HFF-Myc (cell line): ENCODE data around the gene DDX6.
"Not testable (repeated sequence)": the region's sequence is repeated elsewhere in the genome, so short reads cannot be mapped to it uniquely, and the experiment has no call there.

ENCODE experiments used
- DNase-seq: peaks from one replicate; pipeline ENCODE4 v3.0.0-alpha.2; 2011; ENCODE audit warnings: low read depth; ENCODE audit errors: extremely low read depth
- H3K4me3 ChIP-seq: replicated peaks from 2 replicates; pipeline ENCODE4 v1.5.1; 2011; ENCODE audit warnings: low read depth, mild to moderate bottlenecking, control low read depth, low read length
- CTCF ChIP-seq: IDR thresholded peaks from 2 replicates; pipeline ENCODE4 v1.5.1; 2012; ENCODE audit warnings: mild to moderate bottlenecking, low read depth, low read length, control low read depth; ENCODE audit errors: missing control alignments

The DDX6 gene

GRCh38 chr11:118778898-118779297, 12.1 kb downstream of the DDX6 start:
- no peak for DNase-seq
- no peak overlapping the region for H3K4me3 ChIP-seq
- no peak for TF ChIP-seq CTCF

DNA sequence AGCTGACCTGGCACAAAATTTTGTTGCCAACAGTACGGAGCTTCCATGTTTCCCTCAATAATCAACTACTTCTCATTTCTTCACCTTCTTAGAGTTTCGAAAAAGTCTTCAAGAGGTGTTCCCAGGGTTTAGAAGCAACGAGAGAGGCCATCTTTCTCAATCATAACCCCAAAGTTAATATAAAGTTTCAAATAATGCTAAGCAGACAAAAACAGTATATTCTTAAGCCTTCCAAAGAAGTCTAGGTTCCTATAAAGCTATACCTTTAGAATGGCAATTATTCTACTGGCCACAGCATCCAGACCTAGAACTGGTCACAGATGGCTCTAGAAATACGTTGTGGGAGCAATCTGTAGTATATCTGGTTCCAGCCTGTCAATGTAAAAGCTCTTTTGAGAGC, 16.9 kb downstream of the DDX6 start:
- DNase-seq: no peak
- no peak for TF ChIP-seq CTCF

DNA sequence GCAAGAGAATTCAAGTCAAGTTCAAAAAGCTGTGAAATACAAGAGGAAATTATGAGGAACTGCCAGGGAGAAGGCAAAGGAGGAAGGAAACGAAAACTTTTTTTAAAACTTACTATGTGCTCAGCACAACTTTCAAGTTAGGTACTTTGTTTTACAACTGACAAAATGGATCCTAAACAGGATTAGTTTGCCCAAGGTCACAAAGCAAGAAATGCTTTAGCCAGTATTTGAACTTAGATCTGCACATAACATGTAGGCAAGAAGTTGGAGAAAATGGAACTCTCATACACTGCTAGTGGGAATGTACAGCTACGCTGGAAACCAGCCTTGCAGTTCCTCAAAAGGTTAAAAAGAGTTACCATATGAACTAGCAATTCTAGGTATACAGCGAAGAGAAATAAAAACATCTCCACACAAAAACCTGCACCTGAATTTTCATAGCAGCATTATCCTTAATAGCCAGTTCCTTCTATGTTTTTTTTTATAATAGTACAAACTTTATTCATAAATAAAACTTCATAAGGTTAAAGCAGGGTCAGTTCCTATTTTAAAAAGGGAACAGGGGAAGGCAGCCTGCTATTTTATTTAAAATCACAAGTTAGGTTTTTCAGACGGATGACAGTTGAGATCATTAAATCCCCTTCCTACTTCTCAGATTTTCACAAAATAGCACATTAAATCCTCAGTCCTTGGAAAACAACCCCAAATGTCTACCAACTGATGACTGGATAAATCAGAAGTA, 19.2 kb downstream of the DDX6 start:
- DNase-seq: no peak
- no peak for TF ChIP-seq CTCF
- no peak overlapping the region for H3K4me3 ChIP-seq

More for the DNA sequence above, 16.9 kb downstream of the DDX6 start:
- H3K4me3 ChIP-seq: no peak overlapping the region

GRCh38 chr11:118768690-118769089, 22.3 kb downstream of the DDX6 start:
- no peak for TF ChIP-seq CTCF
- DNase-seq: no peak
- H3K4me3 ChIP-seq: no peak overlapping the region

DNA sequence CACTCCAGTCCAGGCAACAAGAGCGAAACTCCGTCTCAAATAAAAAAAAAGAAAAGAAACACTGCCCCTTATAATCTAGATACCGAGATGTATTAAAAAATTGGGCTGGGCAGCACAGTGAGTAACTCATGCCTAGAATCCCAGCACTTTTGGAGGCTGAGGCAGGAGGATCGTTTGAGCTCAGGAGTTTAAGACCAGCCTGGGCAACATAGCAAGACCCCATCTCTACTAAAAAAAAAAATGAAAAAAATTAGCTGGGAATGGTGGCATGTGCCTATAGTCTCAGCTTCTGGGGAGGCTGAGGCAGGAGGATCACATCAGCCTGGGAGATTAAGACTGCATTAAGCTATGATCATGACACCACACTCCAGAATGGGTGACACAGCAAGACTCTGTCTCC, 24.9 kb downstream of the DDX6 start:
- no peak for TF ChIP-seq CTCF
- DNase-seq: no peak
- H3K4me3 ChIP-seq: no peak overlapping the region

DNA sequence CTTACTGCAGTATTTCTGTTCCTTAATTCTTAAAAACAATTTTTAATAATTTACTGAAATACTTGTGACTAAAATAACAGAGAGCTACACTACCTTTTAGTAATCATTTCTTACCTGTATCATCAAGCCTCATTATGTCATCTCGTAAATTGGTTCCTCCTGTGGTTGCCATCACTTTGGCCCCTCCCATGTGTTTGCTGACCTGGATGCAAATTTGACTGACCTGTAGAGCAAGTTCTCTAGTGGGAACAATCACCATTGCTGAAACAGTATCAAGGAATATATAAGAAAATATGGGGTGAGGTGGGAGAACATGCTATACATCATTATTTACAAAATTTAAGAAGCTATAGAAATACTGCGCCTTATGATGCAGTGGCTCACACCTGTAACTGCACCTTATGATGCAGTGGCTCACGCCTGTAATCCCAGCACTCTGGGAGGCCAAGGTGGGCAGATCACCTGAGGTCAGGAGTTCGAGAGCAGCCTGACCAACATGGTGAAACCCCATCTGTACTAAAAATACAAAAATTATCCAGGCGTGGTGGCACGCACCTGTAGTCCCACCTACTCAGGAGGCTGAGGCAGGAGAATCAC, 25.8 kb downstream of the DDX6 start:
- H3K4me3 ChIP-seq, DNase-seq: not testable (repeated sequence)

GRCh38 chr11:118763041-118763440, 27.9 kb downstream of the DDX6 start:
- no peak for TF ChIP-seq CTCF
- H3K4me3 ChIP-seq: no peak overlapping the region
- DNase-seq: no peak

- not testable (repeated sequence) for DNase-seq, H3K4me3 ChIP-seq
Observed at GRCh38 chr11:118761981-118762380, 29.0 kb downstream of the DDX6 start.
